B cell (primary cell): ENCODE measurements around the gene FARP2. TPM values are rescaled to one million over a fixed set of nuclear protein-coding genes. Genes with fewer than 3 reads are reported as not detected.

Experiments used
- ATAC-seq: fragments of 200-7000 bp; cut with Tn5 transposase; one replicate; pipeline ENCODE4 v1.10.0; 2021; ENCODE audit warnings: low read depth, mild to moderate bottlenecking, moderate number of reproducible peaks, moderate library complexity
- CTCF ChIA-PET: fragments of 350-600 bp; sonication (Branson Sonifier 250); formaldehyde crosslinking; loops from one replicate; lab custom pipeline; 2021; ENCODE audit warnings: antibody characterized with exemption, inconsistent platforms; lab: Charles Lee
- POLR2A ChIA-PET: fragments of 350-600 bp; sonication (Branson Sonifier 250); formaldehyde crosslinking; loops from one replicate; lab custom pipeline; 2021; ENCODE audit warnings: antibody characterized with exemption; lab: Charles Lee
- DNase-seq: peaks from one replicate; pipeline ENCODE4 v3.0.0; 2013
- H2AFZ ChIP-seq: 2 replicates; pipeline ENCODE4 v1.6.1; 2012; ENCODE audit warnings: mild to moderate bottlenecking, low read depth, low read length; ENCODE audit not compliant: insufficient read depth, poor library complexity, severe bottlenecking
- H3K27ac ChIP-seq, 2 donors: 1 replicate in 1 of 2; 2 replicates in 1 of 2; pipeline ENCODE4 v1.5.1; 2012 to 2013; ENCODE audit warnings: low read length in 2 of 2, mild to moderate bottlenecking in 2 of 2, moderate library complexity in 1 of 2
- H3K27me3 ChIP-seq, 4 experiments: fragments of 200-600 bp in 1 of 4; sonication (generic) in 1 of 4; replicated peaks in 1 of 4; 1 replicate in 2 of 4; 2 replicates in 2 of 4; pipeline versions ENCODE4 v1.6.1 to v1.7.0; 2013 to 2016; ENCODE audit warnings: low read length in 3 of 4, mild to moderate bottlenecking in 2 of 4, mixed read lengths in 1 of 4, moderate library complexity in 1 of 4; ENCODE audit not compliant: insufficient read depth in 4 of 4, control insufficient read depth in 3 of 4; ENCODE audit errors: control extremely low read depth in 1 of 4
- H3K36me3 ChIP-seq, 2 experiments: replicated peaks in 1 of 2; 1 replicate in 1 of 2; 2 replicates in 1 of 2; pipeline versions ENCODE4 v1.6.1 to v1.7.1; 2013; ENCODE audit warnings: low read length in 1 of 2; ENCODE audit not compliant: insufficient read depth in 2 of 2, control insufficient read depth in 1 of 2; ENCODE audit errors: control extremely low read depth in 1 of 2, extremely low read depth in 1 of 2
- H3K4me1 ChIP-seq, 2 donors: fragments of 200-600 bp in 1 of 2; sonication (generic) in 1 of 2; 1 replicate in 1 of 2; 2 replicates in 1 of 2; pipeline versions ENCODE4 v1.5.1 to v1.6.1; 2013 to 2017; ENCODE audit warnings: low read length in 2 of 2; ENCODE audit not compliant: control insufficient read depth in 2 of 2, insufficient read depth in 2 of 2
- H3K4me2 ChIP-seq: replicated peaks from 2 replicates; pipeline ENCODE3; 2012; ENCODE audit warnings: mild to moderate bottlenecking, low read depth, low read length; ENCODE audit not compliant: poor library complexity, severe bottlenecking
- H3K4me3 ChIP-seq, 5 experiments: fragments of 200-600 bp in 1 of 5; sonication (generic) in 1 of 5; 1 replicate in 3 of 5; 2 replicates in 2 of 5; pipeline versions ENCODE4 v1.5.1 to v1.7.0; 2011 to 2016; ENCODE audit warnings: low read length in 4 of 5, mild to moderate bottlenecking in 4 of 5, low read depth in 2 of 5, control low read depth in 1 of 5, moderate library complexity in 1 of 5; ENCODE audit not compliant: insufficient read depth in 1 of 5; ENCODE audit errors: control extremely low read depth in 1 of 5, extremely low read depth in 1 of 5
- H3K79me2 ChIP-seq: fragments of 200-600 bp; sonication (generic); one replicate; pipeline ENCODE4 v1.6.0; 2016; ENCODE audit warnings: low read length; ENCODE audit not compliant: control insufficient read depth, insufficient read depth
- H3K9ac ChIP-seq: fragments of 200-600 bp; sonication (generic); 2 replicates; pipeline ENCODE4 v1.6.1; 2017; ENCODE audit warnings: mild to moderate bottlenecking, low read length, moderate library complexity
- H3K9me3 ChIP-seq, 3 donors: one replicate each; pipeline versions ENCODE4 v1.6.1 to v1.7.1; 2013; ENCODE audit warnings: low read length in 2 of 3; ENCODE audit not compliant: control insufficient read depth in 2 of 3, insufficient read depth in 1 of 3; ENCODE audit errors: control extremely low read depth in 1 of 3
- H4K20me1 ChIP-seq: 2 replicates; pipeline ENCODE4 v1.6.0; 2012; ENCODE audit warnings: mild to moderate bottlenecking, low read length; ENCODE audit not compliant: insufficient read depth, control insufficient read depth, poor library complexity, severe bottlenecking
- H3K27ac Mint-ChIP-seq: one replicate; pipeline ENCODE4 v1.8.0; 2021; ENCODE audit warnings: mixed read lengths
- H3K27me3 Mint-ChIP-seq: one replicate; pipeline ENCODE4 v1.8.0; 2021; ENCODE audit warnings: mixed read lengths
- H3K4me1 Mint-ChIP-seq: one replicate; pipeline ENCODE4 v1.8.0; 2021; ENCODE audit warnings: mixed read lengths
- H3K4me3 Mint-ChIP-seq: one replicate; pipeline ENCODE4 v1.8.0; 2021; ENCODE audit warnings: mixed read lengths
- H3K9me3 Mint-ChIP-seq: one replicate; pipeline ENCODE4 v1.8.0; 2022; ENCODE audit warnings: mixed read lengths; ENCODE audit not compliant: insufficient read depth
- CTCF ChIP-seq: fragments of 200-600 bp; IDR thresholded peaks from one replicate; pipeline ENCODE4 v1.8.0; 2022; ENCODE audit warnings: antibody characterized with exemption, mild to moderate bottlenecking
- EZH2 ChIP-seq: IDR thresholded peaks from 2 replicates; pipeline ENCODE4 v1.6.1; 2012; ENCODE audit warnings: borderline replicate concordance, low read depth, mild to moderate bottlenecking, moderate library complexity, low read length; ENCODE audit not compliant: insufficient read depth, poor library complexity, severe bottlenecking
- WGBS: methylation state at CpG from one replicate; pipeline ENCODE4 v1.1.5; 2013; ENCODE audit warnings: missing lambda C conversion rate; ENCODE audit not compliant: insufficient coverage; 5-methylcytosine and 5-hydroxymethylcytosine counted together
- intact Hi-C: fragments of 100-400 bp; cut with micrococcal nuclease; formaldehyde crosslinking; loops from one replicate; pipeline ENCODE4 v1.10.0; 2022
- polyA plus RNA-seq: library from polyadenylated mRNA; depleted of rRNA; stranded (reverse); fragments of >200 nt; gene quantifications from 2 replicates; pipeline ENCODE4 v1.2.3, GENCODE V29; 2012
- total RNA-seq, 2 donors: library from RNA; stranded (reverse); fragments of 120-200 nt in 1 of 2; gene quantifications; 1 replicate in 1 of 2; 2 replicates in 1 of 2; pipeline versions ENCODE4 v1.2.3 to v1.2.4, GENCODE V29; 2013 to 2022

Gene FARP2
- total and polyA plus RNA-seq, 2 donors (not counting 1 experiment from before 2014, with no cell fraction given), result 37.1 to 114 TPM

DNA sequence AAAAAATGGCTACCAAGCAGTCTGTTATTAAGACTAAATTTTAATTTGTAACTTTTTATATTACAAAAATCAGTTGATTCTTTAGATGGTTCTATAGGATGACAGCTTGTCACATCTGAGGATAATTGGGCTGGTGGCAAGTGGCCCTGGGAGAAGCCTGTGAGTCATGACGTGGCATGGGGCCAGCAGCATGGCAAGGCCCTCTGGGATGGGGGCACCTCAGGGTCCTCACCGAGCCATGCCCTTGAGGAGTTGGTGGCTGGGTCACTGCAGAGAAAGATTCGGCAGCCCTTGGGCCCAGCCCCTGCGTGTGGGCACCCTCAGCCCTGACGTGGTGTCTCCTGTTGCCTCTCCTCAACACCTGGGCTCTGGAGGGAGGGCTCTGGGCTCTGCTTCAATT is 102.6 kb downstream of the FARP2 start:
- WGBS, result 99% methylated on average over 5 of the region's 5 CpGs
- no peaks in the 10 kb centered on the region for H3K9me3 ChIP-seq
- H3K4me3 ChIP-seq, result no peak overlapping the region
- intact Hi-C loops, result no loop called here
- no peaks in the 10 kb centered on the region for H3K4me1 ChIP-seq
- Mint-ChIP-seq H3K27me3 (no peaks in the 10 kb centered on the region), H3K4me1 (no peaks in the 10 kb centered on the region), H3K4me3 (no peak overlapping the region), H3K27ac (no peak overlapping the region), H3K9me3 (no peaks in the 10 kb centered on the region)
- DNase-seq (no peak), ATAC-seq (no peak)
- H3K27me3 ChIP-seq, result no peaks in the 10 kb centered on the region
- peaks cover 0 to 2% of the 10 kb centered on the region in 2 experiments for H3K36me3 ChIP-seq
- H3K79me2 ChIP-seq, result no peaks in the 10 kb centered on the region
- no peak overlapping the region for H2AFZ ChIP-seq
- CTCF ChIA-PET, result no interaction called here
- H4K20me1 ChIP-seq, result no peaks in the 10 kb centered on the region
- H3K9ac ChIP-seq, result no peak overlapping the region
- H3K4me2 ChIP-seq, result no peak overlapping the region
- POLR2A ChIA-PET, result no interaction called here
- no peak overlapping the region for H3K27ac ChIP-seq
- TF ChIP-seq CTCF (no peak), EZH2 (no peak)

- WGBS, result 99% methylated on average over 12 of the region's 13 CpGs
These were observed 103.4 kb downstream of the FARP2 start for GRCh38 chr2:241459520-241459919.

More at GRCh38 chr2:241459520-241459919, 103.4 kb downstream of the FARP2 start:
- H4K20me1 ChIP-seq, result no peaks in the 10 kb centered on the region
- POLR2A ChIA-PET, result interaction anchor here (0.6 to 0.7 kb wide), 2 partner anchors 24 to 36 kb away, joined by 3 read pairs; no protein-coding TSS in a partner anchor
- H3K9me3 Mint-ChIP-seq, result no peaks in the 10 kb centered on the region
- no peak overlapping the region for H3K4me2 ChIP-seq
- no peaks in the 10 kb centered on the region for H3K27me3 Mint-ChIP-seq
- H3K9ac ChIP-seq, result no peak overlapping the region
- no peaks in the 10 kb centered on the region for H3K4me1 ChIP-seq
- intact Hi-C loops, result no loop called here
- TF ChIP-seq CTCF (no peak), EZH2 (no peak)
- no peaks in the 10 kb centered on the region for H3K4me1 Mint-ChIP-seq
- no peak overlapping the region for H2AFZ ChIP-seq
- DNase-seq (no peak), ATAC-seq (no peak)
- no peaks in the 10 kb centered on the region for H3K27me3 ChIP-seq
- no peak overlapping the region for H3K27ac Mint-ChIP-seq
- no peak overlapping the region for H3K4me3 Mint-ChIP-seq
- H3K27ac ChIP-seq, result no peak overlapping the region
- no peaks in the 10 kb centered on the region for H3K79me2 ChIP-seq
- no peak overlapping the region for H3K4me3 ChIP-seq
- no peaks in the 10 kb centered on the region for H3K9me3 ChIP-seq
- CTCF ChIA-PET, result no interaction called here
- H3K36me3 ChIP-seq, result peaks cover 0 to 2% of the 10 kb centered on the region in 2 experiments
